Measurements from ENCODE around the gene SMG5.
"Not testable (repeated sequence)": the region's sequence is repeated elsewhere in the genome, so short reads cannot be mapped to it uniquely, and the experiment has no call there.

Gene SMG5

GRCh38 chr1:156241926-156242325 is 40.7 kb downstream of the SMG5 start, which contains the start of gene BGLAP:
BGLAP (plus strand) TSS chr1:156242184; CDS start chr1:156242232, 48 bp downstream.
- no peak for DNase-seq

DNA sequence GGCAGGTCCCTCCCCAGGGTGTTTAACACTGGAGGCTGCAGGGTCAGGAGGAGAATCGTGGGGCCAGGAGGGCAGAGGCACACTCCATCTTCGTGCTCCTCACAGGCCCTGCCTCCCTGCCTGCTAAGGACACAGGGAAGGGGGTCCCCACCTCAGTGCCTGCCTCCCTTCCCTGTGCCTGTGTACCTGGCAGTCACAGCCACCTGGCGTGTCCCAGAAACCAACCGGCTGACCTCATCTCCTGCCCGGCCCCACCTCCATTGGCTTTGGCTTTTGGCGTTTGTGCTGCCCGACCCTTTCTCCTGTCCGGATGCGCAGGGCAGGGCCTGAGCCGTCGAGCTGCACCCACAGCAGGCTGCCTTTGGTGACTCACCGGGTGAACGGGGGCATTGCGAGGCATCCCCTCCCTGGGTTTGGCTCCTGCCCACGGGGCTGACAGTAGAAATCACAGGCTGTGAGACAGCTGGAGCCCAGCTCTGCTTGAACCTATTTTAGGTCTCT is 41.3 kb downstream of the SMG5 start:
- DNase-seq: no peak

GRCh38 chr1:156238248-156238647 is 44.4 kb downstream of the SMG5 start:
- no peak for DNase-seq

DNA sequence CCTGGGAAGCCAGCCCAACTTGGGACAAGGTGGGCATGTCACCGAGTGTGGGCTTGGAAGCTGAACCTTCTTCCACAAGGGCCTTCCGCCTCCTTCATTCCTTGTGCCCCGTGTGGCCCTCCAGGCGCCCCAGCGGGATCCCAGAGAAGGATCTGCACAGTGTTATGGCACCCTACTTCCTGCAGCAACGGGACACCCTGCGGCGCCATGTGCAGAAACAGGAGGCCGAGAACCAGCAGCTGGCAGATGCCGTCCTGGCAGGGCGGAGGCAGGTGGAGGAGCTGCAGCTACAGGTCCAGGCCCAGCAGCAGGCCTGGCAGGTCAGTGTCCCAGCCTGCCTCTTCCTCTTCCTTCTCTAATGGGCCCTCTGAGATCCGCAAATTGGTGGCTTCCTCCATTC is 46.5 kb downstream of the SMG5 start:
- DNase-seq: no peak

- DNase-seq: no peak
Observed at GRCh38 chr1:156233426-156234127, 49.0 kb downstream of the SMG5 start.

GRCh38 chr1:156232201-156232894 is 50.3 kb downstream of the SMG5 start:
- DNase-seq: no peak

GRCh38 chr1:156230473-156230837 is 52.2 kb downstream of the SMG5 start:
- DNase-seq: no peak

DNA sequence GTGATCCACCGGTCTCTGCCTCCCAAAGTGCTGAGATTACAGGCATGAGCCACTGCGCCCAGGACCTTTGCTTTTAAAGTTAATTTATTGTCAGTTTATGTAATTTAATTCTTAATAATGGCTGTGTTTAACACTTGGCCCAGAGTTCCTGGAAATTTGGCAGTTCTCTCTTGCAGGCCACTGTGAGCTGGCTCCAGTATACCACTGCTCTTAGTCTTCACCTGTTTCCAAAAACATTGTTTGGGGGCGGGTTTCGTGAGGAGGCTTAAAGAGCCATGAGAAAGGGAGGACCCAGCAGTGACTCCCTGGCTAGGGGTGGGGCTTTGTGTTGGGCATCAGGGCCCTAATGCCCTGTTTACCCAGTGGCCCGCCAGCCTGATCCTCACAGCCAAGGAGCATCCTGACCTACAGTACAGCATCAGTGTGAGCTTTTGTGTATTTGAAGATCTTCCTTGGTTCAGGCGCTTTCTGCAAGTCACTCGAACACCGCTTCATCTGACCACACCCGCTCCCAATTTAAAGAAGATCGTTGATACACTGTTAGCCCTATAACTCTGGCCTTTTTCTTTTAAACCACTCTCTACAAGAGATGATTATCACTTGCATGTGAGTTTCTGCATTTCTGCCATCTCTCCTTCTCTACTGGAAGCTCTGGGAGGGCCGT is 52.7 kb downstream of the SMG5 start:
- no peak for DNase-seq

DNA sequence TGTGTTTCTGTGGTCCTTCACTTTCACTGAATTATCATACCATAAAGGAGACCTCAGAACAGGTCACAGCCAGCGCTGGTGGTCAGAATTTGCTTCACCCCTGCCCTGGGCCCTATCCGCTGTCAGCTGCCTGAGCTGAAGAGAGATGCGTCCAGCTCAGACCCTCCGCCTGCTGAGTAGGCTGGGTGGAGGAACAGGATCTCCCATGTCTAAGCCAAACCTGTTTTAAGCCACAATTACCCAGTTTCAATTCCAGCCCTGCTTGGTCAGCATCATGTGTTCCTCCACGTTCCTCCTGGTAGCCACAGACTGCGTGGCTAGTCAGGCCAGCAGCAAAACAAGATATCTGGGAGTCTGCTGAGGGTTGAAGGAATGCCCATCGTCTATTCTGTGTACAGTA is 54.1 kb downstream of the SMG5 start:
- no peak for DNase-seq

DNA sequence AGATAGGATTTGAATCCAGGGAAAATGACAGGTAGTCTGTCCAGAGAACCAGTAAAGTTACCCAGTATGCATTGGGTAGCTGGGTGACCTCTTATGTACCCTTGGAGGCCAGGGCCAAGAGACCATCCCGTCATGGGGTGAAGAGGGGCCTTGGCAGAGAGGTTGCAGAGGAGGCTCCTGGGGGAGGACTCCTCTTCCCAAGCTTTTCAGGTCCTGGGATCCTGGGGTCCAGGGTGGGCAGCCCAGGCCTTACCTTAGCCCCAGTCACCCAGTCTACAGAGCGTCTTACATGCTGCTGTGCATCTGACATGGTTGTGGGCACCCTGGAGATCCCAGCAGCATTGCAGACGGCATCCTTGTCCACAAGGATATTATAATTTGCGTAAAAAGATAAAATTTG is 55.8 kb downstream of the SMG5 start:
- DNase-seq: no peak

DNA sequence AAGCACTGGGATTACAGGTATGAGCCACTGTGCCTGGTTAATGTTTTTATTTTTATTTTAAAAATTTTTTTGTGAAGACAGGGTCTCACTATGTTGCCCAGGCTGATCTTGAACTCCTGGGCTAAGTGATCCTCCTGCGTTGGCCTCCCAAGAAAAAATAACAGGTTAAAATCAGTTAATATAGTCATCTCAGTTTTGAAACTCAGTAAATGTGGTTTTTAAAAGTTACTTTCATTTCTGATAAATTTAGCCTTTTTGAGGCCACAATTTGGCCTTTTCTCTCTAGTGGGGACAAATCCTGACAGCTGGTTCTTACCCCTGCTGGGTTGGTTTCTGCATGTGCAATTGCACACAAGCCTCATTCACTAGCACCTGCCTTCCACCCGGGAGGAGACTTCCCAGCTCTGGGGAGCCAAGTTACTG is 56.5 kb downstream of the SMG5 start:
- DNase-seq: no peak

GRCh38 chr1:156225677-156226014 is 57.0 kb downstream of the SMG5 start:
- DNase-seq: no peak

DNA sequence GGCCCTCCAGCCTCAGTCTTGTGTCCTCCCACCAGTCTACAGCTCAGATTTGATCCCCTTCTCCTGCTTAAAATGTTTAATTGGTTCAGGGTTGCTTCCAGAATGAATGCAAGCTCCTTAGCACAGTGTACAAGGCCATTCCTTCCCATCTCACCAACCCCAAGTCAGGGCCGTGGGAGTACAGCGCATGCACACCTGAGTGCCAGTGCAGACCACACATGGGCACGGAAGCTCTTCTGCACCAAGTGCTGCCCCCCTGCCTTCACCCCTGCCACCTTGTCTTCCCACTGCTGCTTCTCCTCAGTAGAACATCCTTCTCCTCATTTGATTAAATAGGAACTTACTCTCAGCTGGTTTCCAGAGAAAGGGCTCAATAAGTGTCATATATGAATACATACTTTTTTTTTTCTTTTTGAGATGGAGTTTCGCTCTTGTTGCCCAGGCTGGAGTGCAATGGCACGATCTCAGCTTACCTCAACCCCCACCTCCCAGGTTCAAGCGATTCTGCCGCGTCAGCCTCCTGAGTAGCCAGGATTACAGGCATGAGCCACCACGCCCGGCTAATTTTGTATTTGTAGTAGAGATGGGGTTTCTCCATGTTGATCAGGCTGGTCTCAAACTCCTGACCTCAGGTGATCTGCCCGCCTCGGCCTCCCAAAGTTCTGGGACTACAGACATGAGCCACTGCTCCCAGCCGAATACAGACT is 60.5 kb downstream of the SMG5 start:
- DNase-seq: no peak

DNA sequence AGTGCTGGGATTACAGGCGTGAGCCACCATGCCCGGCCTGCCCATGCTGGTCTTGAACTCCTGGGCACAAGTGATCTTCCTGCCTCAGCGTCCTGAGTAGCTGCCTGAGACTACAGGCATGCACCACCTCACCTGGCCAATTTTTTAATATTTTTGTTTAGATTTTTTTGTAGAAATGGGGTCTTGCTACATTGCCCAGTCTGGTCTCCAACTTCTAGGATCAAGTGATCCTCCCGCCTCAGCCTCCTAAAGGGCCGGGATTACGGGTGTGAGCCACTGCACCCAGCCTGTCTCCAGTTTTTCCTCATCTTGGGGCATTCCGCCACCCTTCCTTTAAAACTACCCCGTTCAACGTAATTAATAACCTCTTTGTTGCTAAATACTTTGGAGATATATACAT is 62.4 kb downstream of the SMG5 start:
- DNase-seq: no peak

DNA sequence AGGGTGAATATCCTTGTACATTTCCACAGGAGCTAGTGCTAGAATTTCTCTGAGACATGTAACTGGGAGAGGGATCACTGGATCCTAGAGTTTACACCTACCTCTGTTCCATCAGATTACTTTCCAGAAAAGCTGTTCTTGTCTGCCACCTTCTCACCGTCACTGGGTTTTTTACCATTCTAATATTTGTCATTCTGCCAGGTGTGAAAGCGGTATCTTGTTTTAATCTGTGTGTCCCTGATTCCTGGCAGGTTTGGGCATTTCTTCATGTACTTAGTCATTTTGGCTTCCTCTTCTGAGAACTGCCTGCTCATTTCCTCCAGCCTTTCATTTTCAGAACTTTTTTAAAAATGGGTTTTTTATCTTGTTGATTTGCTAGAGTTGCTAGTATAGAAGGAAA is 64.8 kb downstream of the SMG5 start:
- peak; percentile 52 for DNase-seq

DNA sequence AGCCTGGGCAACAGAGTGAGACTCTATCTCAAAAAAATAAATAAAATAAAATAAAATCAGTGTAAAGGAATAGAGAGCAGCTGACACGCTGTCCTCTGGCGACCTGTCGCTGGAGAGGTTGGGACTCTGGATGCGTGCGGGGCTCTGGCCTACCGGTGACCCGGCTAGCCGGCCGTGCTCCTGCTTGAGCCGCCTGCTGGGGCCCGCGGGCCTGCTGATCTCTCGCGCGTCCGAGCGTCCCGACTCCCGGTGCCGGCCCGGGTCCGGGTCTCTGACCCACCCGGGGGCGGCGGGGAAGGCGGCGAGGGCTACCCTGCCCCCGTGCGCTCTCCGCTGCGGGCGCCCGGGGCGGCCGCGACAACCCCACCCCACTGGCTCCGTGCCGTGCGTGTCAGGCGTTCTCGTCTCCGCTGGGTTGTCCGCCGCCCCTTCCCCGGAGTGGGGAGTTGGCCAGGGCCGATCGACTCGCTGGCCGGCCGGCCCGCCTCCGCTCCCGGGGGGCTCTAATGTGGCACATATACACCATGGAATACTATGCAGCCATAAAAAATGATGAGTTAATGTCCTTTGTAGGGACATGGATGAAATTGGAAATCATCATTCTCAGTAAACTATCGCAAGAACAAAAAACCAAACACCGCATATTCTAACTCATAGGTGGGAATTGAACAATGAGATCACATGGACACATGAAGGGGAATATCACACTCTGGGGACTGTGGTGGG is 66.1 kb downstream of the SMG5 start:
- not testable (repeated sequence) for DNase-seq

- DNase-seq: peak; percentile 62
Observed at GRCh38 chr1:156214024-156214748, 68.4 kb downstream of the SMG5 start.

GRCh38 chr1:156213644-156213966 is 69.0 kb downstream of the SMG5 start:
- no peak for DNase-seq

DNA sequence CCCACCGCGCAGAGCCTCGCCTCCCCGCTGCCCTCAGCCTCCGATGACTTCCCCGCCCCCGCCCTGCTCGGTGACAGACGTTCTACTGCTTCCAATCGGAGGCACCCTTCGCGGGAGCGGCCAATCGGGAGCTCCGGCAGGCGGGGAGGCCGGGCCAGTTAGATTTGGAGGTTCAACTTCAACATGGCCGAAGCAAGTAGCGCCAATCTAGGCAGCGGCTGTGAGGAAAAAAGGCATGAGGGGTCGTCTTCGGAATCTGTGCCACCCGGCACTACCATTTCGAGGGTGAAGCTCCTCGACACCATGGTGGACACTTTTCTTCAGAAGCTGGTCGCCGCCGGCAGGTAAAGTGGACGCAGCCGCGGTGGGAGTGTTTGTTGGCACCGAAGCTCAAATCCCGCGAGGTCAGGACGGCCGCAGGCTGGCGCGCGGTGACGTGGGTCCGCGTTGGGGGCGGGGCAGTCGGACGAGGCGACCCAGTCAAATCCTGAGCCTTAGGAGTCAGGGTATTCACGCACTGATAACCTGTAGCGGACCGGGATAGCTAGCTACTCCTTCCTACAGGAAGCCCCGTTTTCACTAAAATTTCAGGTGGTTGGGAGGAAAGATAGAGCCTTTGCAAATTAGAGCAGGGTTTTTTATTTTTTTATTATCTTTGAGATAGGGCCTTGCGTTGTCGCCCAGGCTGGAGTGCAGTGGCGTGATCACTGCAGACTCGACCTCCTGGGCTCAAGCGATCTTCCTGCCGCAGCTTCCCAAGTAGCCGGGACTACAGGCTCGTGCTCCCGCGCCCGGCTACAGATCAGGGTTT is 69.6 kb downstream of the SMG5 start, which contains the start of gene PMF1:
TSS of gene PMF1 (plus strand) at position 175 of the 811 bp plus-strand sequence. CDS start at position 184, 9 bp downstream.
- DNase-seq: peak; percentile 98

GRCh38 chr1:156212130-156212529 is 70.5 kb downstream of the SMG5 start:
- no peak for DNase-seq

DNA sequence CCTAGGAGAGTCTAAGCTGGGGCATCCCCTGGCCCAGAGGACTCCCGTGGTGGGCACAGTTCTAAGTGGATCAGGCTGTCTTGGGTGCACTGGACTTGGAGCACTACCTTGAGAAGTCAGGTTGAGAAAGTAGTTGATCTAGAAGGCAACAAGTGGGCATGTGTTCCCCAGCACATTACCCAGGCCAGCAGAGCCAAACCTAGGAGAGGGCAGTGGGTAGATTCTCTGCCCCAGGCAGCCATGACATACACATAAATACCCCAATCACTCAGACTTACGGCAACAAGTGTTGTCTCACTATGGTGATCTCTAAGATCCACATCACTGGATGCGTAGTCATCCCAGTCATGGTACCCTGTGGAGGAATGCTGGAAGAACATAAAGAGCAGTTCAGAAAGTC is 71.4 kb downstream of the SMG5 start:
- DNase-seq: no peak

All from stimulated activated CD4-positive, alpha-beta T cell treated with anti-CD3 and anti-CD28 coated beads, Interleukin-1b, Interleukin-23, amount 100 ng/mL, for 48 hours (primary cell).